HepG2 (cell line): ENCODE data around the gene B4GALT2. TPM values are rescaled to one million over a fixed set of nuclear protein-coding genes. Genes with fewer than 3 reads are reported as not detected.

Experiments
- ARHGAP35 ChIP-seq: sonication (generic); formaldehyde crosslinking; IDR thresholded peaks from 2 replicates; pipeline ENCODE4 v1.9.0; 2022; ENCODE audit warnings: mild to moderate bottlenecking, inconsistent platforms, moderate library complexity, missing genetic modification reagents, borderline replicate concordance
- ARNTL ChIP-seq: sonication (generic); formaldehyde crosslinking; IDR thresholded peaks from 2 replicates; pipeline ENCODE4 v1.4.0; 2020; ENCODE audit warnings: mild to moderate bottlenecking, missing genetic modification reagents
- BCL6 ChIP-seq: IDR thresholded peaks from 2 replicates; pipeline ENCODE4 v1.6.1; 2016; ENCODE audit warnings: missing genetic modification reagents, missing compliant biosample characterization
- ELK4 ChIP-seq: sonication (generic); formaldehyde crosslinking; IDR thresholded peaks from 2 replicates; pipeline ENCODE4 v1.9.0; 2021; ENCODE audit warnings: missing genetic modification reagents, borderline replicate concordance
- GMEB1 ChIP-seq: sonication (generic); formaldehyde crosslinking; IDR thresholded peaks from 2 replicates; pipeline ENCODE4 v1.5.1; 2020; ENCODE audit warnings: missing genetic modification reagents, mild to moderate bottlenecking, borderline replicate concordance
- KLF6 ChIP-seq: IDR thresholded peaks from 2 replicates; pipeline ENCODE4 v1.8.0; 2016; ENCODE audit warnings: missing biosample characterization, missing genetic modification reagents
- YEATS4 ChIP-seq: sonication (generic); formaldehyde crosslinking; IDR thresholded peaks from 2 replicates; pipeline ENCODE4 v1.4.0; 2020; ENCODE audit warnings: missing genetic modification reagents, borderline replicate concordance
- ZBTB26 ChIP-seq: IDR thresholded peaks from 2 replicates; pipeline ENCODE4 v1.6.1; 2016; ENCODE audit warnings: missing compliant biosample characterization, missing genetic modification reagents, borderline replicate concordance
- ZNF281 ChIP-seq: sonication (generic); formaldehyde crosslinking; IDR thresholded peaks from 2 replicates; pipeline ENCODE4 v1.4.0; 2020; ENCODE audit warnings: missing genetic modification reagents, borderline replicate concordance
- ZNF282 ChIP-seq: fragments of 450-650 bp; IDR thresholded peaks from 2 replicates; pipeline ENCODE4 v1.6.1; 2018; ENCODE audit not compliant: partially characterized antibody
- ZNF350 ChIP-seq: sonication (generic); formaldehyde crosslinking; IDR thresholded peaks from 2 replicates; pipeline ENCODE4 v1.4.0; 2020; ENCODE audit warnings: mild to moderate bottlenecking, low read depth, missing genetic modification reagents, borderline replicate concordance
- ZNF660 ChIP-seq: sonication (generic); formaldehyde crosslinking; IDR thresholded peaks from 2 replicates; pipeline ENCODE4 v1.5.1; 2020; ENCODE audit warnings: mild to moderate bottlenecking, low read depth, missing genetic modification reagents, borderline replicate concordance
- polyA plus RNA-seq, 8 experiments: library from polyadenylated mRNA; depleted of rRNA in 3 of 8; stranded (reverse) in 7 of 8; unstranded in 1 of 8; fragments of >200 nt; fragmentation: Illumina TruSeq in 4 of 8; extraction: Trizol in 4 of 8; gene quantifications; 2 replicates each; pipeline versions ENCODE4 v1.2.1 to v1.2.3, GENCODE V29; 2011 to 2016; ENCODE audit warnings: low read depth in 4 of 8, missing spikeins in 1 of 8, mixed read lengths in 1 of 8; ENCODE audit not compliant: insufficient read depth in 1 of 8
- total RNA-seq, 5 experiments: library from RNA; depleted of rRNA; stranded (reverse); fragments of >200 nt; fragmentation: Illumina TruSeq; extraction: Trizol; gene quantifications; 2 replicates each; pipeline ENCODE4 v1.2.3, GENCODE V29; 2016; ENCODE audit warnings: low read depth in 1 of 5
- TF ChIP-seq, protein P1 (sequence below): sonication (generic); formaldehyde crosslinking; IDR thresholded peaks from 2 replicates; pipeline ENCODE4 v1.5.1; 2020; ENCODE audit warnings: mild to moderate bottlenecking, missing genetic modification reagents, moderate library complexity
- TF ChIP-seq, protein P2 (sequence below): sonication (generic); formaldehyde crosslinking; conservative IDR thresholded peaks from 2 replicates; pipeline ENCODE4 v1.8.0; 2022; ENCODE audit warnings: mild to moderate bottlenecking, moderate library complexity, missing genetic modification reagents
- TF ChIP-seq, protein P3 (sequence below): sonication (generic); formaldehyde crosslinking; IDR thresholded peaks from 2 replicates; pipeline ENCODE4 v1.4.0; 2020; ENCODE audit warnings: missing genetic modification reagents

Gene B4GALT2
- total and polyA plus RNA-seq, 2 of the 13 experiments (the other 11 are each of a cell fraction or from before 2014, with no cell fraction given): 41.9 to 78.0 TPM

DNA sequence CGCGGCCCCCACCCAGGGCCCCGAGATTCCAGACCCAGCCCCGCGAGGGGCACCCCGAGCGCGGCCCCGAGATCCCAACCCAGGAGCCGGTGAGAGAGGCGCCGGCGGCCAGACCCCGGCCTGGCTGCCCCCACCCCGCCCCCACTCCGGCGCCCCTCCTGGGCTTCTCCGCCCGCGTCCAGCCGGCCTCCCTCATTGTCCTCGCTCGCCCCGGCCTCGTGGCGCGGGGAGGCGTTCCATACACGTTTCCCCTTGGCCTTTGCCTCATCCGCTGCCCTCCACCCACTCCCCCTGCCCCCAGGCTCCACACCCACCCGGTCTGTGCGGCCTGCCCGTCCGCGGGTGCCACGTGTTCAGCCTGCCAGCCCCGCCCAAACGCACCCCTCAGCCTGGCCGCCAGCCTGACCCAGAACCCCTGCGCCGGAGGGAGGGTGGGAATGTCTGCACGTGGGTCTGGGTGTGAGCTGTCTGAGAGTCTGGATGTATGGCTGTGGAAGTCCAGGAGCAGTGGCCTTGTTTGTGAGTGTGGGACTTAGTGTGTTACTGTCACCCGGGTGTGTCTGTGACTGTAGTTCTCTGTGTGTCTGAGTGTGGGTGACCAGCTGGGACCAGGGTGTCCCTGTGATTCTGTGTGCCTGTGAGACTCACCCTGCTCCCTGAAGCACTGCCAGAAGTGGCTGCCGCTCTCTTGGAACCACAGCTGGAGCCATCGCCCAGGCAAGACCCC, 681 bp downstream of the B4GALT2 start (continued):
- TF ChIP-seq ZBTB26 (CRISPR knock-in tag) (peak; percentile 61; the same call in 1 of the 2 replicates), ARNTL (CRISPR knock-in tag) (peak; percentile 92), ZNF350 (CRISPR knock-in tag) (0 out of 2 replicates have a peak, but pooled peaks have one; percentile 28), ARHGAP35 (CRISPR knock-in tag) (peak; percentile 39; the same call in 1 of the 2 replicates), YEATS4 (peak; percentile 86), BCL6 (CRISPR knock-in tag) (peak; percentile 25; the same call in 1 of the 2 replicates), ZNF660 (CRISPR knock-in tag) (0 out of 2 replicates have a peak, but pooled peaks have one; percentile 59), KLF6 (CRISPR knock-in tag) (peak; percentile 66; the same call in 1 of the 2 replicates), ZNF282 (no peak), GMEB1 (CRISPR knock-in tag) (no peak), ELK4 (no peak), ZNF281 (CRISPR knock-in tag) (peak; percentile 75)
- TF ChIP-seq, protein P1, sequence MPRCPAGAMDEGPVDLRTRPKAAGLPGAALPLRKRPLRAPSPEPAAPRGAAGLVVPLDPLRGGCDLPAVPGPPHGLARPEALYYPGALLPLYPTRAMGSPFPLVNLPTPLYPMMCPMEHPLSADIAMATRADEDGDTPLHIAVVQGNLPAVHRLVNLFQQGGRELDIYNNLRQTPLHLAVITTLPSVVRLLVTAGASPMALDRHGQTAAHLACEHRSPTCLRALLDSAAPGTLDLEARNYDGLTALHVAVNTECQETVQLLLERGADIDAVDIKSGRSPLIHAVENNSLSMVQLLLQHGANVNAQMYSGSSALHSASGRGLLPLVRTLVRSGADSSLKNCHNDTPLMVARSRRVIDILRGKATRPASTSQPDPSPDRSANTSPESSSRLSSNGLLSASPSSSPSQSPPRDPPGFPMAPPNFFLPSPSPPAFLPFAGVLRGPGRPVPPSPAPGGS (CRISPR knock-in tag): 0 out of 2 replicates have a peak, but pooled peaks have one; percentile 28
- TF ChIP-seq, protein P2, sequence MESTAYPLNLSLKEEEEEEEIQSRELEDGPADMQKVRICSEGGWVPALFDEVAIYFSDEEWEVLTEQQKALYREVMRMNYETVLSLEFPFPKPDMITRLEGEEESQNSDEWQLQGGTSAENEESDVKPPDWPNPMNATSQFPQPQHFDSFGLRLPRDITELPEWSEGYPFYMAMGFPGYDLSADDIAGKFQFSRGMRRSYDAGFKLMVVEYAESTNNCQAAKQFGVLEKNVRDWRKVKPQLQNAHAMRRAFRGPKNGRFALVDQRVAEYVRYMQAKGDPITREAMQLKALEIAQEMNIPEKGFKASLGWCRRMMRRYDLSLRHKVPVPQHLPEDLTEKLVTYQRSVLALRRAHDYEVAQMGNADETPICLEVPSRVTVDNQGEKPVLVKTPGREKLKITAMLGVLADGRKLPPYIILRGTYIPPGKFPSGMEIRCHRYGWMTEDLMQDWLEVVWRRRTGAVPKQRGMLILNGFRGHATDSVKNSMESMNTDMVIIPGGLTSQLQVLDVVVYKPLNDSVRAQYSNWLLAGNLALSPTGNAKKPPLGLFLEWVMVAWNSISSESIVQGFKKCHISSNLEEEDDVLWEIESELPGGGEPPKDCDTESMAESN (CRISPR knock-in tag): peak; percentile 71
- TF ChIP-seq, protein P3, sequence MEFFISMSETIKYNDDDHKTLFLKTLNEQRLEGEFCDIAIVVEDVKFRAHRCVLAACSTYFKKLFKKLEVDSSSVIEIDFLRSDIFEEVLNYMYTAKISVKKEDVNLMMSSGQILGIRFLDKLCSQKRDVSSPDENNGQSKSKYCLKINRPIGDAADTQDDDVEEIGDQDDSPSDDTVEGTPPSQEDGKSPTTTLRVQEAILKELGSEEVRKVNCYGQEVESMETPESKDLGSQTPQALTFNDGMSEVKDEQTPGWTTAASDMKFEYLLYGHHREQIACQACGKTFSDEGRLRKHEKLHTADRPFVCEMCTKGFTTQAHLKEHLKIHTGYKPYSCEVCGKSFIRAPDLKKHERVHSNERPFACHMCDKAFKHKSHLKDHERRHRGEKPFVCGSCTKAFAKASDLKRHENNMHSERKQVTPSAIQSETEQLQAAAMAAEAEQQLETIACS (CRISPR knock-in tag): peak; percentile 65; the same call in 1 of the 2 replicates
